LNCAP (cell line): ENCODE data around the gene C1GALT1.

Experiments used
- TF ChIP-seq, protein P1 (sequence below): fragments of 450-650 bp; IDR thresholded peaks from 2 replicates; pipeline ENCODE4 v1.5.1; 2017; ENCODE audit warnings: mild to moderate bottlenecking

C1GALT1 gene

DNA sequence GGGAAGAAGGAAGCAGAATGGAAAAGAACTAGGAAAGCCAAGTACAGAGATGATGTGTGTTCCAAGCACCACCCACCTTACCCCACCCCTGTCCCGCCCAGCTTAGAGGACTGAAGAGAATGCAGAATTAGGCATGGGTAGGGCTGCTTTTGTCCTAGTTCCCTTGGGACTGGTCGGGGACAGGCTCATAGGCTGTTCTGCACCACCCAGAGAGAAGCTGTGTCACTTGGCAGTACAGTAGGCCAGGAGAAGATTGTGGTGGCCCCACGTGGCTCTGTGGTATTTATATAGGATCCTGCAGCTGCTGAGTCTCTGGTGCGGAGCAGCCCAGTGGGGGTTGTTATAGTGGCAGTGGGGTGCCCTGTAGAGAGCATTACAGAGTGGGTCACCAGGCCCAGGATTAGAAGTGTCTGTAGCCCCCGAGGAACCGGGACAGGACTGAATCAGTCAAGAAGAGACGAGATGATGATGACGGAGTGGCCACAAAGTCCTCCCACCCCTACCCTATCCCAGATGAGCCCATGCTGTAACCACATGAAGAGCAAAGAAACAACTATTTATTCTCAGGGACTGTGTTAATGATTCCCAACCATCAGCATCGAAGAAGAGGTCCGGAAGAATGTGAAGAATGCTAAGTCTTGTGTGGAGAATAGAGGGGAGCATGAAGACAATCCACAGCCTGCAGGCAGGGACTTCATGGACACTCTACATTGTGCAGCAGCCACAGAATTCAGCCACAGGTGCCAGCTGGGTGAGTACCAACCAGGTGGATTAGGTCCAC lies 88.9 kb downstream of the C1GALT1 start:
- TF ChIP-seq, protein P1, sequence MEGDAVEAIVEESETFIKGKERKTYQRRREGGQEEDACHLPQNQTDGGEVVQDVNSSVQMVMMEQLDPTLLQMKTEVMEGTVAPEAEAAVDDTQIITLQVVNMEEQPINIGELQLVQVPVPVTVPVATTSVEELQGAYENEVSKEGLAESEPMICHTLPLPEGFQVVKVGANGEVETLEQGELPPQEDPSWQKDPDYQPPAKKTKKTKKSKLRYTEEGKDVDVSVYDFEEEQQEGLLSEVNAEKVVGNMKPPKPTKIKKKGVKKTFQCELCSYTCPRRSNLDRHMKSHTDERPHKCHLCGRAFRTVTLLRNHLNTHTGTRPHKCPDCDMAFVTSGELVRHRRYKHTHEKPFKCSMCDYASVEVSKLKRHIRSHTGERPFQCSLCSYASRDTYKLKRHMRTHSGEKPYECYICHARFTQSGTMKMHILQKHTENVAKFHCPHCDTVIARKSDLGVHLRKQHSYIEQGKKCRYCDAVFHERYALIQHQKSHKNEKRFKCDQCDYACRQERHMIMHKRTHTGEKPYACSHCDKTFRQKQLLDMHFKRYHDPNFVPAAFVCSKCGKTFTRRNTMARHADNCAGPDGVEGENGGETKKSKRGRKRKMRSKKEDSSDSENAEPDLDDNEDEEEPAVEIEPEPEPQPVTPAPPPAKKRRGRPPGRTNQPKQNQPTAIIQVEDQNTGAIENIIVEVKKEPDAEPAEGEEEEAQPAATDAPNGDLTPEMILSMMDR, result no peak

DNA sequence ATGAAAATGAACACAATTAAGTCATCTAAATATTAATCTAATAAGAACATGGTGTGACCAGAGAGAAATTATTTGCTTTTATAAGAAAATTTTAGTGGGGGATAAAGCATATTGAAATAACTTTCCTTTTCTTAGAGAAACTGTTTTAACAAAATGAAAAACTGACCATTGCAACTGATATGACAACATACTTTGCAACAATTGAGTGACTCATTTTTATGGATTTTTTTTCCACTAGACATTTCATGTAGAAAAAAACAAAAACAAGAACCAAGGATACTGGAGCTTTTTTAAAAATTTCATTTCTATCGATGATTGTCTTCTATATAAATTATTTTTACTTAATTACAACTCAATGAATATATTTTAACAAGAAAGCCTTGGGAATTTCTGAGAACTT lies 90.0 kb downstream of the C1GALT1 start:
- TF ChIP-seq, protein P1, result no peak

DNA sequence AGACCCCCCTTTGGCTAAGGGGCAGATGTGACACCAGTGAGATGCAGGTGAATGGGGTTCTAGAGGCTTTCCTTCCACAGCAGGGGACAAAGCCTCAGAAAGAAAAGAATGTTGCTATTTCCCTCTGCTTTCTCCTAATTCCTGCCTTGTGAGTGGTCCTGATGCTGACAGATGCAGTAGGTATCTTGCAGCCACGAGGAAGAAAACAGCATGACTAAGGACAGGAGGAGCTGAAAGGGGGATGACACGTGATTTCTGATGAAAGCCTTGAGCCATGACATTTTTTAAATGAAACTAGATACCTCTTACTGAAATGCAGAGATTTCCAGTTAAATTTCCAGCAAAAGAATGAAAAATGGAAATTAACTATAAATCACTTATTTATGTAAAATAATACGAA lies 92.4 kb downstream of the C1GALT1 start:
- TF ChIP-seq, protein P1, result no peak

DNA sequence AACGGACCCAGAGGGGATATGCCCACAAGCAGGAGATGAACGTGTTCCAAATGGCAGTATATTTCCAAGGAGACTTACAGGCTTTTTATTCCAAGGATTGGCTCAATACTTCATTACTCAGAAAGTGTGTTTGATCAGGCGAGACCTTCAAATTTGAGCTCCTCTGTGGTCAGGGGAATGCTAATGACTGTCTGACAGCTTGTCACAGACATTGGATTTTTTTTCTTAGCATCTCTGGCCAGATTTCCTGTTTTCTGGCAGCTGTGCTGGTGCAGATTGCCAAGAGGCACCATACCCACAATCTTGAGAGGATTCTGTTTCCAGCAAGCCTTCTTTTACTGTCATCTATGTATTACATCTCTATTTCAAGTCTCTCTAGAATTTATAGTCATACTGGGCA lies 93.8 kb downstream of the C1GALT1 start:
- TF ChIP-seq, protein P1, result no peak

DNA sequence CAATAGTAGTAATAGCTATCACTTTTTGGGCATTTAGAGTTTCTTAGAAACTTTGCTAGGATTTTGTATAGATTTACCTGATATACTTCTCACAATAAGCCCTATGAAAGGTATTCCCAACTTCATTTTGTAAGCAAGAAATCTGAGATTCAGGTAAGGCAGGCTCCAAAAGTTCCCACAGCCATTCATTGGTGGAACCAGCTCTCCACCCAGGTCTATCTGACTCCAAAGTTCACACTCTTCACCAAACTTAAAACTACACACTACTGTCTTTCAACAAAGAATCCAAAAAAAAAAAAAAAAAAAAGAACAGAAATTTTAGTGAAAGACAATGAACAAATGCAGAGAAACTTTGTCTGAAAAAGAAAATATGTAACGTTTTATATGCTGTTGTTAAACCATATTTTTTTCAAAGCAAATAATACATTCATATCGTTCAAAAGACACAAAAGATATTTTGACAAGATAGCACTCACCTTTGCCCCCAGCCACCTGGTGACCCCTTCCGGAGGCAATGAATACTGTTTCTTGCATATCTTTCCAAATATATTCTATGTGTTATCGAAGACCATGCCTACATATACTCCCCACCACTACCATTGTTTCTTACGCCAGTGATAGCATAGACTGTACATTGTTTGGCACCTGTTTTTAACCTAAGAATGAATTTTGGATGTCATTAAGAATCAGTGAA lies 108.2 kb downstream of the C1GALT1 start:
- TF ChIP-seq, protein P1, result no peak; the same call in 1 of the 2 replicates

DNA sequence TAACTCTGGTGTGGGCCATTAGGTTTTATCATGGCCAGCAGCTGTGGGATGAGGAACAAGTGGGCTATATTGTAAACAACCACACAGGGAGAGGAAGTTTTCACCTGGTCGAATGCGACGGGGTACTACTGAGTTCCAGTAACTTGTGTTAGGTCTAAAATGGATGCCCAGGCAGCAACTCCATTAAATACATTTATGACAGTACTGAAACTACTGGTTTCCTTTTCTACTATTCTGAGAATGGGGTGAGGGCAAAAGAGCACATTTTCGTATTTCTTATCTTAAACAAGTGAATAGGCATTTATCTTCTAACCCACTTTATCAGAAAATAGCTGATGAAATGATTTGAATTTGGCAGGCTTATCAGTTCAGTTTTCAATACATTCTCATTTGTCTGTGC lies 109.7 kb downstream of the C1GALT1 start:
- TF ChIP-seq, protein P1, result no peak

DNA sequence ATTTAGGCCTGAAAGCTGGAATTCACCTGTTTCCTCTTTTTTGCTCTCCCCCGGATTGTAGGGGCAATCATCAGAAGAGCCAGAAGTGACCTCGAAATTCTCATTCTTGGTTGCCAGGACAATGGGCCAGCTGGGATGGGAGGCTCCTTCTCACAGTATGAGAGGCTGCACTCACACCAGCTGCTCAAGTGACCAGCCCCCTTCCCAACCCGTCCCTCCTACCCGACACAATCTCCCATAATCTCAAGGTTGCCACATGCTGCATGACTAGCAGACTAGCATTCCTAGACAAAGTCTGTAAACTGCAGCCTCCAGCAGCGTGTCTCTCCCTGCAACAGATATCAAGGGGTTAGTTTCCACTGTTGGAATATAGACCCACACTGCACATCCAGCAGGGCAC lies 110.3 kb downstream of the C1GALT1 start:
- TF ChIP-seq, protein P1, result no peak
